ENCODE measurements around the gene TMPRSS12.
"Not testable (repeated sequence)": the region's sequence is repeated elsewhere in the genome, so short reads cannot be mapped to it uniquely, and the experiment has no call there.

TMPRSS12 gene

DNA sequence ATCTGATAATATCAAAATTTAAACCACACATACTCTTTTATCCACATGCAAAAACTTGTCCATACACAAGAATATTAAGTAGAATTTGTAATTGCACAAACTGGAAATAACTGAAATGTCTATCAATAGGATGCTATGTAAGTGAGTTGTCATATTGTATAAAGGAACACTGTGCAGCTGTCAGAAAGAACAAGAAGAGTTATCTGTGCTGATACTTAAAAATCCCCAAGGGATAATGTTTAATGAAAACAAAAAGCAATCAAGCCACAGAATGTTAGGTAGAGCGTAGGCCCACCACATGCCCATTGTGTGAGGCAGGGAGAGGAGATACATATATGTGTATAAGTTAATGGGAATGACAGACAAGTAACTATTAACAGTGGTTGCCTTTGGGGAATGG, 83.7 kb downstream of the TMPRSS12 start:
- DNase-seq (ENCODE audit: low read depth, low spot score) = no peak

- not testable (repeated sequence) for DNase-seq (ENCODE audit: low read depth, low spot score)
Measured at GRCh38 chr12:50926932-50927331, 84.2 kb downstream of the TMPRSS12 start.

GRCh38 chr12:50927356-50927755, 84.6 kb downstream of the TMPRSS12 start:
- no peak for DNase-seq (ENCODE audit: low read depth, low spot score)

DNA sequence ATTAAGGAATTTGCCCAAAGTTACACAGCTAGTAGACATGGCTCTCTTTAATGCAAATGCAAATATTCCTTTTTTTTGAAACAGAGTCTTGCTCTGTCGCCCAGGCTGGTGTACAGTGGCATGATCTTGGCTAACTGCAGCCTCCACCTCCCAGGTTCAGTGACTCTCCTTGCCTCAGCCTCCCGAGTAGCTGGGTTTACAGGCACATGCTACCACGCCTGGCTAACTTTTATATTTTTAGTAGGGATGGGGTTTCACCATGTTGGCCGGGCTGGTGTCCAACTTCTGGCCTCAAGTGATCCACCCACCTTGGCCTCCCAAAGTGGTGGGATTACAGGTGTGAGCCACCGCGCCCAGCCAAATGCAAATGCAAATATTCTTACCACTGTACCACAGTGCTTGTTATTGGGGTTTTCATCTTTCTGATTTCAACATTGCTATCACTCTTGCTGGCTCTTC, 85.1 kb downstream of the TMPRSS12 start:
- DNase-seq (ENCODE audit: low read depth, low spot score) = no peak

DNA sequence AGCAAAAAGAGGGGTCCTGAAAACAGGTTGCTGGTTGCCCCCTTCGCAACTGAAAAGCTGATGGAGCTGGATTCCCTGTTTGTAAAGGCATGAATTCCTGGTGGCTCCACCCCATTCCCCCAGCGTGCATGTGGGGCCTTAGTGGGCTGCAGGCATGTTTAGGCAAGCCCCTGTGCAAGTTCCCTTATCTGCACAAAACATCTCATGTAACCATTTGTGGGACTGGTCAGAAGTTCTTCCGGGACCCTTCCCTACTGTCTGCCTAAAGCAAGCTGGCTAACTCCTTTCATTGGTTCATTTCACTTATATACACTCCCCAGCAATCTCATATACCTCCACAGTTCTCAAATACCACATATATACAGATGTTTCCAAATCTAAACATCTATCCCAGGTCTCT, 85.7 kb downstream of the TMPRSS12 start:
- DNase-seq (ENCODE audit: low read depth, low spot score) = no peak

DNA sequence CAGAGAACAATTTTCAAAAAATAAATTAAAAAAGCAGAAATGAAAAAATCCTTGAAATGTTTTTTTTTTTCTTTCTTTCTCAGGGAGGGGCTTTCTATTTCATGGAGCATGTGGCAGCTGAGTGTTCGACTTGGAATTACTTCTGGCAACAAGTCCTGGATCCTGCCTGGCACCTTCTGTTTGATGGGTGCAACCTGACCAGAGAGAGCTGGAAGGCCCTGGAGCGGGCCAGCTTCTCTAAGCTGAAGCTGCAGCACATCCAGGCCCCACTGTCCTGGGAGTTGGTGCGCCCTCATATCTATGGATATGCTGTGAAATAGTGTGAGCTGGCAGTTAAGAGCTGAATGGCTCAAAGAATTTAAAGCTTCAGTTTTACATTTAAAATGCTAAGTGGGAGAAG, 87.1 kb downstream of the TMPRSS12 start:
- no peak for DNase-seq (ENCODE audit: low read depth, low spot score)

- DNase-seq (ENCODE audit: low read depth, low spot score) = not testable (repeated sequence)
Measured at GRCh38 chr12:50930477-50930876, 87.8 kb downstream of the TMPRSS12 start.

GRCh38 chr12:50932787-50933280, 90.1 kb downstream of the TMPRSS12 start:
- DNase-seq (ENCODE audit: low read depth, low spot score) = no peak

- no peak for DNase-seq (ENCODE audit: low read depth, low spot score)
Measured at GRCh38 chr12:50933459-50934124, 90.9 kb downstream of the TMPRSS12 start.

DNA sequence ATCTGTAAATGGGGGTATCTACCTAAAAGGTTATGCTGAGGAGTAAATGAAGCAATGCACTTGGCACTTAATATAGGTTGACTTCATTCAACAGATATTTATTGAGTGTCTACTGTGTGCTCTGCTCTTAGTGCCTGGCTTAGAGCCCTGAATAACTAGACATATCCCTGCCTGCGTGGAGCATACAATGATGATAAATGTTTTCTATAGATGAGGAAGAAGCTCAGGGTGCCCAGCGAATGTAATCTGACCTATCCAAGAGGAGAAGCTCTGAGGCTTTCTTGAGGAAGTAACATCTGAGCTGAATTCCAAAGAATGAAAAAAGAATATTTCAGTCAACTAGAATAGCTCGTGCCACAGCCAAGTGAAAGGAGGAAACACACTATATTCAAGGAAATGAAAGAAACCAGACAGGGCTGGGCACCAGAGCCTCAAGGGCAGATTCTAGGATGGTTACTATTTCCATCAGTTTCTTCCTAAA, 91.7 kb downstream of the TMPRSS12 start:
- DNase-seq (ENCODE audit: low read depth, low spot score) = no peak

- no peak for DNase-seq (ENCODE audit: low read depth, low spot score)
Measured at GRCh38 chr12:50934981-50935807, 92.5 kb downstream of the TMPRSS12 start.

DNA sequence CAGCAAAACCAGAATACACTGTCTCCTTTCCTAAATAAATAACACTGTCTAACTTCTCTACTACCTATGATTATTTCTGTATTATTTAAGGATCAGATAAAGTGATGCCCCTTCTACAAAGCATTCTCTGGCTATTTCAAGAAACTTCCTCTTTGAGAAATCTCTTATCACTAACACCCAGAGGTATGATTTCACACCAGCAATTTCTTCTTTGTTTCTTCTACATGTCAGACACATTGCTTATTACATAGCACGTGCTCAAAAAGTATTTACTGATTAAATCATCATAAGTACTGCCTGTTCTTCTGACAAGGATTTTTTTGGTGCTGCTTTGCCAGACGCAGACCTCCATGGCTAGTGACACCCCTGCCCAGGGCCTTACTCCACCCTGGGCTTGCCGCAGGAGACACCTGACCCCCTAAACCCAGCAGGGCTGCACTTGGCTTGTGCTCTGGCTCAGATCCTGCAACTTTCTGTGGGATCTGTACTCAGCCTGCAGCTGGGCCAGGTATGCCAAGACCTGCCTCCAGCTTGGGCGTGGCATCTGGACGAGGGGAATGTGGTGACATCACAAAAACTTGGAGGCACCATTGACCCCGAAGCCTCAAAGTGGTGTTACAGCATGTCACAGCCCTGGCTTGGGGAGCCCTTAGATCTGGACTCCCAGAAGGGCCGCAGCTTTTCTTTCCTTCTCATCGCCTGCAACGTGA, 94.2 kb downstream of the TMPRSS12 start:
- DNase-seq (ENCODE audit: low read depth, low spot score) = no peak

Data from activated CD4-positive, CD25-positive, alpha-beta regulatory T cell treated with anti-CD3 and anti-CD28 coated beads, Interleukin-2, amount 50 U/mL, for 16 hours (primary cell).